Astrocyte of the spinal cord (primary cell): ENCODE measurements around the gene MAN2B2.
A peak's percentile ranks its signal among the peaks of the same experiment; 100 is the strongest.

Source experiments
- DNase-seq: peaks from one replicate; pipeline ENCODE4 v3.0.0; 2011; ENCODE audit warnings: low read depth, low spot score
- H3K4me3 ChIP-seq: 2 replicates; pipeline ENCODE4 v1.5.1; 2011; ENCODE audit warnings: low read depth, mild to moderate bottlenecking, low read length, moderate library complexity
- in situ Hi-C: cut with HindIII; loops from 2 replicates; pipeline ENCODE4 v1.10.0; 2017; ENCODE audit warnings: low sequenced_read_pairs
- TF ChIP-seq, protein P1 (sequence below): IDR thresholded peaks from 2 replicates; pipeline ENCODE4 v1.5.1; 2012; ENCODE audit warnings: low read depth, mild to moderate bottlenecking, low read length, inconsistent platforms

The MAN2B2 gene

DNA sequence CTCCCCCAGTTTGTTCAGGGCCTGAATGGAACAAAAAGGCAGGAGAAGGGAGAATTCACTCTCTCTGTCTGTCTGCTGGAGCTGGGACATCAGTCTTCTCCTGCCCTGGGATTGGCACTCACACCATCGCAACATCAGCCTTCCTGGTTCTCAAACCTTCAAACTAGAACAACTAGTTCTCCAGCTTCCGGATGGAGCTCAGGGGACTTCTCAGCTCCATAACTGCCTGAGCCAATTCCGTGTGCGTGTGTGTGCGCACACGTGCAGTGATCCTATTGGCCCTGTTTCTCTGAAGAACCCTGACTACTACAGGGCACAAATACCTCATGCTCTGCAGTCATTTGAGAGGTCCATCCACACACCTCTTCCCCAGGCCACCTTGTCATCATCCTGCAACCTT lies 18.7 kb upstream of the MAN2B2 start:
- in situ Hi-C loops: no loop called here
- TF ChIP-seq, protein P1, sequence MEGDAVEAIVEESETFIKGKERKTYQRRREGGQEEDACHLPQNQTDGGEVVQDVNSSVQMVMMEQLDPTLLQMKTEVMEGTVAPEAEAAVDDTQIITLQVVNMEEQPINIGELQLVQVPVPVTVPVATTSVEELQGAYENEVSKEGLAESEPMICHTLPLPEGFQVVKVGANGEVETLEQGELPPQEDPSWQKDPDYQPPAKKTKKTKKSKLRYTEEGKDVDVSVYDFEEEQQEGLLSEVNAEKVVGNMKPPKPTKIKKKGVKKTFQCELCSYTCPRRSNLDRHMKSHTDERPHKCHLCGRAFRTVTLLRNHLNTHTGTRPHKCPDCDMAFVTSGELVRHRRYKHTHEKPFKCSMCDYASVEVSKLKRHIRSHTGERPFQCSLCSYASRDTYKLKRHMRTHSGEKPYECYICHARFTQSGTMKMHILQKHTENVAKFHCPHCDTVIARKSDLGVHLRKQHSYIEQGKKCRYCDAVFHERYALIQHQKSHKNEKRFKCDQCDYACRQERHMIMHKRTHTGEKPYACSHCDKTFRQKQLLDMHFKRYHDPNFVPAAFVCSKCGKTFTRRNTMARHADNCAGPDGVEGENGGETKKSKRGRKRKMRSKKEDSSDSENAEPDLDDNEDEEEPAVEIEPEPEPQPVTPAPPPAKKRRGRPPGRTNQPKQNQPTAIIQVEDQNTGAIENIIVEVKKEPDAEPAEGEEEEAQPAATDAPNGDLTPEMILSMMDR: no peak
- DNase-seq: no peak
- H3K4me3 ChIP-seq: no peak overlapping the region

DNA sequence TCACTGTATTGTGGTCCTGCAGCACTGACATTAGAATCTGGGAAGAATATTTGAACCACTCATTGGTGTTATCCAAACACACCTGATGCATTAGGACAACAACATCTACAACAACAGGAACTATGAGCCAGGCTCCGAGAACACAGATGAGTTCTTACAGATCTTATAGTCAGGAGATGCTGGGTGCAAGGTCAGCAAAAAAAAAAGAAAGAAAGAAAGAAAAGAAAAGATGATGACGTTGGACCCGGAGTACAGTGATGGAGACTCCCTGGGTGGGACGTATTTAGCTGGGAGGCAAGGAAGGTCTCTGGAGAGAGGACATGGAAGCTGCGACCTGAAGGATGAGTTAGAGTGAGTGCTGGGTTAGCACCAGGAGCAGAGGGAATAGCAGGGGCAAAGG lies 17.8 kb upstream of the MAN2B2 start:
- TF ChIP-seq, protein P1: no peak
- DNase-seq: no peak
- in situ Hi-C loops: no loop called here
- no peak overlapping the region for H3K4me3 ChIP-seq

- TF ChIP-seq, protein P1: no peak
- in situ Hi-C loops: no loop called here
- no peak for DNase-seq
Measured at GRCh38 chr4:6557856-6558255, 17.1 kb upstream of the MAN2B2 start.

DNA sequence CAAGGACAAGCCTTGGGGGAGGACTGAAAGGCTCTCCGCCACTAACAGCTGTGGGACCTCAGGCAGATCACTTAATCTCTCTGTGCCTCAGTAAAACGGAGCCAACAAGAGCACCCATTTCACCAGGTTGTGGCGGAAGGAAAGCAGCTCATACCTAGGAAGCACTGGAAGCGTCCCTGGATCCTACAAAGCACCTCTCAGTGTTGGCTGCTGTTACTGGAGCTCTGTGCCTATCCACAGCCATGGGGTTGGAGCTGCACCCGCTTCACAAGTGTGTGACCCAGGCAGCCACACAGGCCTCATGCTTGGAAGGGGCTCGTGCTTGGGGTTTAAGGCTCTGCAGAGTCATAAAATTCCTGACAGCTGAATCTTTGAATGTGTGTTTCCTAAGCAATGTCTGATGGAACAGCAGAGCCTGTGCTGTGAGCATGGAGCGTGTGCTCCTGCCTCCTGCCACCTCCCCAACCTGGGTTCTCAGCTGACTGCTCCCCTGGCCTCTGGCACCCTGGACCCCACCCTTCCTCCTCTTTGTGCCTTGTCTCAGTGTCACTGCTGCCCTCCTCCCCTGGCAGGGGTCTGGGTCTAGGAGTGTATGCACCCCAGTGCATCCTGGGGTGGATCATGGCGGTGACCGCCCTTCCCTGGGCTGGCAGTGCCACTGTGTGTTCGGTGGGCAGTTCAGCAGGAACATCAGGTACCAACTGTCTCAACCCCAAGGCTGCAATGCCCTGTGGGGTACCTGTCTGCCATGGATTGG lies 14.4 kb upstream of the MAN2B2 start:
- TF ChIP-seq, protein P1: no peak
- H3K4me3 ChIP-seq: no peak overlapping the region
- in situ Hi-C loops: no loop called here
- DNase-seq: peak; percentile 24

More at GRCh38 chr4:6557856-6558255, 17.1 kb upstream of the MAN2B2 start:
- no peak overlapping the region for H3K4me3 ChIP-seq

DNA sequence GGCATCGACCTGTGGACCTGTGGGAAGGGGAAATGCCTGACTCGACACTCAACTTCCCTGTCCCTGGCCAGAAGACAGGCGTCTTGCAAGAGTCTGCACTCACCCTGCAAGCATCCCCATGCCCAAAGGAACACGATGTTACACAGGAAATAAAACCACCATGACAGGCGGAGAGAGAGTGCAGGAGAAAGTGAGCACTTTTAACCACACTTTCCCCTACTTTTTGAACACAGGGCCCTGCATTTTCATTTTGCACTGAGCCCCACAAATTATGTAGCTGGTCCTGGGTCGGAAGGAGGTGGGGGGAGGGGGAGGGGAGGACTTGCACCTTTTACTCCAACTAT lies 13.8 kb upstream of the MAN2B2 start:
- no peak overlapping the region for H3K4me3 ChIP-seq
- DNase-seq: no peak
- in situ Hi-C loops: no loop called here
- TF ChIP-seq, protein P1: no peak

GRCh38 chr4:6561706-6562371 lies 13.2 kb upstream of the MAN2B2 start:
- in situ Hi-C loops: no loop called here
- H3K4me3 ChIP-seq: no peak overlapping the region
- TF ChIP-seq, protein P1: no peak
- DNase-seq: no peak
